Activated CD8-positive, alpha-beta T cell treated with anti-CD3 and anti-CD28 coated beads for 36 hours (primary cell): Measurements from ENCODE around the gene CAPN1. TPM values are rescaled to one million over a fixed set of nuclear protein-coding genes. Genes with fewer than 3 reads are reported as not detected.

Experiments used
- ATAC-seq: fragments of 200-7000 bp; cut with Tn5 transposase; one replicate; pipeline ENCODE4 v1.10.0; 2021; ENCODE audit warnings: mild to moderate bottlenecking, moderate library complexity
- CTCF ChIA-PET: fragments of 350-600 bp; sonication (Branson Sonifier 250); formaldehyde crosslinking; loops from one replicate; lab custom pipeline; 2021; ENCODE audit warnings: antibody characterized with exemption; lab: Charles Lee
- POLR2A ChIA-PET: fragments of 350-600 bp; sonication (Branson Sonifier 250); formaldehyde crosslinking; loops from one replicate; lab custom pipeline; 2021; ENCODE audit warnings: antibody characterized with exemption; lab: Charles Lee
- DNase-seq: peaks from one replicate; pipeline ENCODE4 v3.0.0-alpha.2; 2020
- H3K27ac Mint-ChIP-seq: one replicate; pipeline ENCODE4 v1.8.0; 2021; ENCODE audit warnings: mild to moderate bottlenecking, mixed read lengths
- H3K27me3 Mint-ChIP-seq: one replicate; pipeline ENCODE4 v1.8.0; 2021; ENCODE audit warnings: mixed read lengths
- H3K36me3 Mint-ChIP-seq: one replicate; pipeline ENCODE4 v1.8.0; 2021; ENCODE audit warnings: low read depth, mixed read lengths
- H3K4me1 Mint-ChIP-seq: one replicate; pipeline ENCODE4 v1.8.0; 2021; ENCODE audit warnings: low read depth, mixed read lengths
- H3K4me3 Mint-ChIP-seq: one replicate; pipeline ENCODE4 v1.8.0; 2021; ENCODE audit warnings: mild to moderate bottlenecking, moderate library complexity, mixed read lengths
- H3K9me3 Mint-ChIP-seq: one replicate; pipeline ENCODE4 v1.8.0; 2021; ENCODE audit warnings: mixed read lengths
- CTCF ChIP-seq: fragments of 200-600 bp; IDR thresholded peaks from one replicate; pipeline ENCODE4 v1.8.0; 2022; ENCODE audit warnings: antibody characterized with exemption, mild to moderate bottlenecking
- intact Hi-C: fragments of 100-400 bp; cut with micrococcal nuclease; formaldehyde crosslinking; loops from one replicate; pipeline ENCODE4 v1.10.0; 2022
- total RNA-seq, 2 experiments: library from RNA; stranded (reverse); gene quantifications; one replicate each; pipeline ENCODE4 v1.2.3, GENCODE V29; 2021

CAPN1 gene
- total RNA-seq, 2 experiments from 2014 or later, result 72.6 to 74.7 TPM

GRCh38 chr11:65260302-65260701 lies 78.6 kb downstream of the CAPN1 start:
- no peak for TF ChIP-seq CTCF
- peaks cover 23% of the 10 kb centered on the region for H3K36me3 Mint-ChIP-seq
- no peaks in the 10 kb centered on the region for H3K9me3 Mint-ChIP-seq
- POLR2A ChIA-PET, result interaction anchor here (1.7 kb wide), 1 partner anchor 12 kb away, joined by 4 read pairs; no protein-coding TSS in a partner anchor
- CTCF ChIA-PET, result no interaction called here
- H3K4me3 Mint-ChIP-seq, result peak overlapping the region; percentile 91
- no peak for ATAC-seq
- peaks cover 28% of the 10 kb centered on the region for H3K4me1 Mint-ChIP-seq
- no peak overlapping the region for H3K27ac Mint-ChIP-seq
- intact Hi-C loops, result no loop called here
- no peaks in the 10 kb centered on the region for H3K27me3 Mint-ChIP-seq
- no peak for DNase-seq

- Mint-ChIP-seq H3K36me3 (peaks cover 28% of the 10 kb centered on the region), H3K4me3 (peak overlapping the region; percentile 91), H3K27me3 (no peaks in the 10 kb centered on the region), H3K27ac (peak overlapping the region; percentile 95), H3K9me3 (no peaks in the 10 kb centered on the region), H3K4me1 (peaks cover 32% of the 10 kb centered on the region)
- POLR2A ChIA-PET, result interaction anchor here (0.9 to 2.7 kb wide), 23 partner anchors 9 to 257 kb away, joined by 3 to 17 read pairs (median 4); partner anchors contain the start of genes ARL2, DPF2, FAU and MRPL49
- intact Hi-C loops, result no loop called here
- CTCF ChIA-PET, result interaction anchor here (1.0 to 2.8 kb wide), 5 partner anchors 11 to 139 kb away, joined by 4 to 31 read pairs (median 19); partner anchors contain the start of genes CDC42EP2, DPF2, FAU and MRPL49
- ATAC-seq (no peak), DNase-seq (no peak)
- TF ChIP-seq CTCF, result no peak
These were observed 79.2 kb downstream of the CAPN1 start for GRCh38 chr11:65260756-65261590.

Other genes with a start within 250 kb of the CAPN1 start
- gene GPHA2, start 246.0 kb upstream of the CAPN1 start, total RNA-seq, result not detected
- not detected for gene MAJIN, start 209.8 kb upstream of the CAPN1 start, total RNA-seq
- not detected for gene BATF2, start 185.0 kb upstream of the CAPN1 start, total RNA-seq
- gene ARL2, start 167.8 kb upstream of the CAPN1 start, total RNA-seq, result 100 to 1,000 TPM; 118 to 122 TPM
- 1 to 10 TPM; 4.7 to 5.7 TPM for gene SNX15, start 154.5 kb upstream of the CAPN1 start, total RNA-seq
- gene SAC3D1, start 140.7 kb upstream of the CAPN1 start, total RNA-seq, result 10 to 100 TPM; 14.0 to 14.5 TPM
- 1 to 10 TPM; 6.6 to 7.6 TPM for gene NAALADL1, start 123.4 kb upstream of the CAPN1 start, total RNA-seq
- 100 to 1,000 TPM; 112 TPM for gene CDCA5, start 97.9 kb upstream of the CAPN1 start, total RNA-seq
- gene ZFPL1, start 97.7 kb upstream of the CAPN1 start, total RNA-seq, result 10 to 100 TPM; 27.1 to 28.2 TPM
- gene VPS51, start 85.7 kb upstream of the CAPN1 start, total RNA-seq, result 100 to 1,000 TPM; 103 TPM
- 10 to 100 TPM; 12.4 to 17.5 TPM for gene TM7SF2, start 70.1 kb upstream of the CAPN1 start, total RNA-seq
- gene ZNHIT2, start 64.2 kb upstream of the CAPN1 start, total RNA-seq, result 10 to 100 TPM; 11.5 to 12.7 TPM
- gene FAU, start 59.8 kb upstream of the CAPN1 start, total RNA-seq, result 1,000 to 10,000 TPM; 1,112 to 1,137 TPM
- 10 to 100 TPM; 48.7 to 53.4 TPM for gene MRPL49, start 59.6 kb upstream of the CAPN1 start, total RNA-seq
- 10 to 100 TPM; 20.6 to 26.8 TPM for gene SYVN1, start 47.4 kb upstream of the CAPN1 start, total RNA-seq
- not detected for gene SPDYC, start 11.7 kb upstream of the CAPN1 start, total RNA-seq
- 10 to 100 TPM; 55.2 to 63.8 TPM for gene POLA2, start 80.0 kb downstream of the CAPN1 start, total RNA-seq
- gene CDC42EP2, start 132.9 kb downstream of the CAPN1 start, total RNA-seq, result 1 to 10 TPM in 1 of 2 experiments, not detected in 1; 1.2 TPM
- gene DPF2, start 151.9 kb downstream of the CAPN1 start, total RNA-seq, result 10 to 100 TPM; 50.3 to 61.5 TPM
- 1 to 10 TPM in 1 of 2 experiments, under 1 TPM in 1; 0.65 to 1.4 TPM for gene TIGD3, start 172.8 kb downstream of the CAPN1 start, total RNA-seq
- 10 to 100 TPM; 12.8 to 14.4 TPM for gene SLC25A45, start 200.7 kb downstream of the CAPN1 start, total RNA-seq
- 10 to 100 TPM; 26.8 to 33.3 TPM for gene FRMD8, start 204.7 kb downstream of the CAPN1 start, total RNA-seq
- gene NEAT1, start 240.9 kb downstream of the CAPN1 start, total RNA-seq, result 100 to 1,000 TPM; 313 to 358 TPM